A549 (cell line): ENCODE results near the gene MRTFB.

ENCODE experiments used
- CHD4 ChIP-seq: fragments of 200-600 bp; sonication (generic); IDR thresholded peaks from 2 replicates; pipeline ENCODE4 v1.6.1; 2016; ENCODE audit warnings: antibody characterized with exemption, mild to moderate bottlenecking, borderline replicate concordance
- CTCF ChIP-seq: fragments of >200 bp; sonication (Bioruptor Twin); formaldehyde crosslinking; IDR thresholded peaks from 3 replicates; pipeline ENCODE4 v1.5.1; 2016
- ELK1 ChIP-seq: fragments of 150-350 bp; IDR thresholded peaks from 2 replicates; pipeline ENCODE4 v1.6.1; 2014; ENCODE audit warnings: low read depth, mild to moderate bottlenecking, low read length
- JUN ChIP-seq, 2 experiments: fragments of >200 bp; sonication (Bioruptor Twin); formaldehyde crosslinking; IDR thresholded peaks; 2 replicates in 1 of 2; 3 replicates in 1 of 2; pipeline ENCODE4 v1.6.1; 2016 to 2017
- MAFK ChIP-seq: fragments of 450-650 bp; IDR thresholded peaks from 2 replicates; pipeline ENCODE4 v1.6.1; 2014; ENCODE audit not compliant: partially characterized antibody
- MAX ChIP-seq: IDR thresholded peaks from 2 replicates; pipeline ENCODE4 v1.6.1; 2012
- POLR2A ChIP-seq: IDR thresholded peaks from 2 replicates; pipeline ENCODE4 v1.6.1; 2012; ENCODE audit warnings: mild to moderate bottlenecking, low read length
- REST ChIP-seq: fragments of 200-600 bp; sonication (generic); IDR thresholded peaks from 2 replicates; pipeline ENCODE4 v1.6.1; 2016; ENCODE audit warnings: antibody characterized with exemption, mild to moderate bottlenecking, moderate library complexity
- USF2 ChIP-seq: fragments of 450-650 bp; IDR thresholded peaks from 2 replicates; pipeline ENCODE4 v1.6.1; 2014; ENCODE audit warnings: antibody characterized with exemption

- TF ChIP-seq REST (no peak), USF2 (no peak), JUN (IDR thresholded peaks at IDR 0.05) (no peak), MAX (no peak), CTCF (no peak), POLR2A (no peak), MAFK (no peak), ELK1 (no peak), CHD4 (no peak)
These were observed 69.8 kb downstream of the MRTFB start for GRCh38 chr16:14140923-14141322.
